CD4-positive, alpha-beta T cell treated with Interleukin-1 beta for 1 hour (primary cell): Measurements from ENCODE around the gene FBXO8.
"Not testable (repeated sequence)": the region's sequence is repeated elsewhere in the genome, so short reads cannot be mapped to it uniquely, and the experiment has no call there.

Experiments used
- DNase-seq, 2 donors: peaks; one replicate each; pipeline ENCODE4 v3.0.0-alpha.2; 2020 to 2022

Gene FBXO8

GRCh38 chr4:174282836-174283506, 496 bp downstream of the FBXO8 start:
- DNase-seq: peak; percentile 87 to 89

- DNase-seq: no peak
Measured at GRCh38 chr4:174281901-174282300, 1.6 kb downstream of the FBXO8 start.

- DNase-seq: no peak
Measured at GRCh38 chr4:174281182-174281737, 2.2 kb downstream of the FBXO8 start.

- no peak for DNase-seq
Measured at GRCh38 chr4:174279433-174280155, 3.9 kb downstream of the FBXO8 start.

GRCh38 chr4:174278467-174278866, 5.0 kb downstream of the FBXO8 start:
- no peak for DNase-seq

GRCh38 chr4:174277433-174277832, 6.0 kb downstream of the FBXO8 start:
- DNase-seq: no peak

- no peak for DNase-seq
Measured at GRCh38 chr4:174275101-174275500, 8.4 kb downstream of the FBXO8 start.

- no peak for DNase-seq
Measured at GRCh38 chr4:174274436-174274835, 9.0 kb downstream of the FBXO8 start.

GRCh38 chr4:174273930-174274329, 9.5 kb downstream of the FBXO8 start:
- no peak for DNase-seq

GRCh38 chr4:174266416-174266815, 17.1 kb downstream of the FBXO8 start:
- no peak for DNase-seq

GRCh38 chr4:174265916-174266315, 17.6 kb downstream of the FBXO8 start:
- no peak for DNase-seq

GRCh38 chr4:174263445-174263736, 20.1 kb downstream of the FBXO8 start:
- no peak for DNase-seq

- DNase-seq: no peak
Measured at GRCh38 chr4:174262624-174263444, 20.6 kb downstream of the FBXO8 start.

GRCh38 chr4:174261432-174261831, 22.0 kb downstream of the FBXO8 start:
- DNase-seq: not testable (repeated sequence)

- DNase-seq: no peak
Measured at GRCh38 chr4:174260099-174260498, 23.4 kb downstream of the FBXO8 start.

- no peak for DNase-seq
Measured at GRCh38 chr4:174259580-174259979, 23.9 kb downstream of the FBXO8 start.

GRCh38 chr4:174256277-174256713, 27.2 kb downstream of the FBXO8 start:
- no peak for DNase-seq

GRCh38 chr4:174255786-174256185, 27.7 kb downstream of the FBXO8 start:
- no peak for DNase-seq

GRCh38 chr4:174255374-174255773, 28.1 kb downstream of the FBXO8 start:
- no peak for DNase-seq

GRCh38 chr4:174254613-174255012, 28.9 kb downstream of the FBXO8 start:
- no peak for DNase-seq

- no peak for DNase-seq
Measured at GRCh38 chr4:174252412-174252811, 31.1 kb downstream of the FBXO8 start.

- DNase-seq: no peak
Measured at GRCh38 chr4:174248407-174248806, 35.1 kb downstream of the FBXO8 start.

GRCh38 chr4:174245714-174246113, 37.8 kb downstream of the FBXO8 start:
- no peak for DNase-seq

GRCh38 chr4:174244441-174244840, 39.0 kb downstream of the FBXO8 start:
- no peak for DNase-seq
